HL-60 (cell line): ENCODE data around the gene FBXL7.

ENCODE experiments used
- DNase-seq, 2 experiments: peaks; one replicate each; pipeline ENCODE4 v3.0.0-alpha.2; 2010 to 2020; ENCODE audit warnings: low read depth in 1 of 2, low spot score in 1 of 2
- H3K27ac ChIP-seq: fragments of 250-450 bp; sonication (Bioruptor Pico); replicated peaks from 2 replicates; pipeline ENCODE4 v1.5.1; 2020; ENCODE audit warnings: mild to moderate bottlenecking, moderate library complexity
- H3K27me3 ChIP-seq: fragments of 250-450 bp; sonication (Bioruptor Pico); 2 replicates; pipeline ENCODE4 v1.5.1; 2021; ENCODE audit warnings: mild to moderate bottlenecking, moderate library complexity; ENCODE audit not compliant: insufficient read depth, poor library complexity, severe bottlenecking
- H3K4me3 ChIP-seq: replicated peaks from 2 replicates; pipeline ENCODE4 v1.5.1; 2011; ENCODE audit warnings: mild to moderate bottlenecking, control low read depth, low read length; ENCODE audit not compliant: insufficient read depth
- CTCF ChIP-seq: IDR thresholded peaks from one replicate; pipeline ENCODE4 v1.5.1; 2011; ENCODE audit warnings: low read length, control low read depth, inconsistent platforms; ENCODE audit not compliant: insufficient read depth
- GABPA ChIP-seq: IDR thresholded peaks from 2 replicates; pipeline ENCODE4 v1.6.1; 2012; ENCODE audit warnings: low read depth
- POLR2AphosphoS5 ChIP-seq: IDR thresholded peaks from 2 replicates; pipeline ENCODE4 v1.6.1; 2012; ENCODE audit warnings: low read depth
- SPI1 ChIP-seq: IDR thresholded peaks from 2 replicates; pipeline ENCODE4 v1.6.1; 2012; ENCODE audit warnings: low read depth, mild to moderate bottlenecking, borderline replicate concordance
- TF ChIP-seq, protein P1 (sequence below): IDR thresholded peaks from 2 replicates; pipeline ENCODE4 v1.6.1; 2012; ENCODE audit warnings: low read depth; ENCODE audit not compliant: insufficient replicate concordance

Gene FBXL7

GRCh38 chr5:15753752-15754151, 253.8 kb downstream of the FBXL7 start:
- TF ChIP-seq, protein P1, sequence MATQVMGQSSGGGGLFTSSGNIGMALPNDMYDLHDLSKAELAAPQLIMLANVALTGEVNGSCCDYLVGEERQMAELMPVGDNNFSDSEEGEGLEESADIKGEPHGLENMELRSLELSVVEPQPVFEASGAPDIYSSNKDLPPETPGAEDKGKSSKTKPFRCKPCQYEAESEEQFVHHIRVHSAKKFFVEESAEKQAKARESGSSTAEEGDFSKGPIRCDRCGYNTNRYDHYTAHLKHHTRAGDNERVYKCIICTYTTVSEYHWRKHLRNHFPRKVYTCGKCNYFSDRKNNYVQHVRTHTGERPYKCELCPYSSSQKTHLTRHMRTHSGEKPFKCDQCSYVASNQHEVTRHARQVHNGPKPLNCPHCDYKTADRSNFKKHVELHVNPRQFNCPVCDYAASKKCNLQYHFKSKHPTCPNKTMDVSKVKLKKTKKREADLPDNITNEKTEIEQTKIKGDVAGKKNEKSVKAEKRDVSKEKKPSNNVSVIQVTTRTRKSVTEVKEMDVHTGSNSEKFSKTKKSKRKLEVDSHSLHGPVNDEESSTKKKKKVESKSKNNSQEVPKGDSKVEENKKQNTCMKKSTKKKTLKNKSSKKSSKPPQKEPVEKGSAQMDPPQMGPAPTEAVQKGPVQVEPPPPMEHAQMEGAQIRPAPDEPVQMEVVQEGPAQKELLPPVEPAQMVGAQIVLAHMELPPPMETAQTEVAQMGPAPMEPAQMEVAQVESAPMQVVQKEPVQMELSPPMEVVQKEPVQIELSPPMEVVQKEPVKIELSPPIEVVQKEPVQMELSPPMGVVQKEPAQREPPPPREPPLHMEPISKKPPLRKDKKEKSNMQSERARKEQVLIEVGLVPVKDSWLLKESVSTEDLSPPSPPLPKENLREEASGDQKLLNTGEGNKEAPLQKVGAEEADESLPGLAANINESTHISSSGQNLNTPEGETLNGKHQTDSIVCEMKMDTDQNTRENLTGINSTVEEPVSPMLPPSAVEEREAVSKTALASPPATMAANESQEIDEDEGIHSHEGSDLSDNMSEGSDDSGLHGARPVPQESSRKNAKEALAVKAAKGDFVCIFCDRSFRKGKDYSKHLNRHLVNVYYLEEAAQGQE: no peak
- TF ChIP-seq CTCF: no peak
- no peak for TF ChIP-seq POLR2AphosphoS5
- TF ChIP-seq SPI1: no peak
- TF ChIP-seq GABPA: no peak
- Histone ChIP-seq H3K27me3 (no peaks in the 10 kb centered on the region), H3K27ac (no peak overlapping the region), H3K4me3 (no peak overlapping the region)
- DNase-seq: no peak

DNA sequence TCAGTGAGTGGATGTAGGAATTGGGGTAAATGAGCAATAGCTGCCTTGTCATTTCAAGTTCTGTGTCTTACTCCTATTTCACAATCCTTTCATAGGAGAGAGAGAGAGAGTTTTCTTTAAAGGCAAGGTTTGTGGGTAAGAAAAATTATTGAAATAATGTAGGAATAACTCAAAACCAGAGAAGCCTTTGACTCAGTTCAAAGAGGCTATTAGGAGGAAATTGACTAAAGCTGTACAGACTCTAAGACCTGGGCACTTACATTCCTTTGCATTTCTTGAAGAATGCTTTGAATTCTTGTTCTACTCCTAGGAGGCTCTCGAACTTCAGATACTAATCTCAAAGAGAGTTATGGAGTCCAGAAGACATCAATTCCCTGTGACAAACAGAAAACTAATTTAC, 257.1 kb downstream of the FBXL7 start:
- TF ChIP-seq GABPA (no peak), SPI1 (no peak), POLR2AphosphoS5 (no peak), CTCF (no peak)
- TF ChIP-seq, protein P1: no peak
- DNase-seq: no peak
- no peak overlapping the region for H3K27ac ChIP-seq
- no peaks in the 10 kb centered on the region for H3K27me3 ChIP-seq
- H3K4me3 ChIP-seq: no peak overlapping the region

DNA sequence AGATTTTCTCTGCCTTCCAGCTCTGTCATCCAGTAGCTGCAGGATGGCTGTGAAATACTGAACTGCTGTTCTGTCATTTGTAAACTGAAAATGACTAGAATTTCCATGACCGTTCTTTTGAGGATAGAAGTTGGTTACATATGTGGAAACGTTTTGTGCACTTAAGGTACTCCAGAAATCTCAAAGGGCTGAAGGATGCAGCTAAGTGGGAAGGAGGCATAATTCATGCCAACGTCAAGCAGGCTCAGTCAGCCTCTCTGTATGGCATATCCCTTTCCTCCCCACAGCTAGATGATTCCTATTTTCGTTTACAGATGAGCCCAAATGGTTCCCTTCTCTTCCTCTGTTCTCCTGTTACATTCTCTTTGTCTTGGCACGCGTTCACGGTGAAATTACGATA, 257.6 kb downstream of the FBXL7 start:
- Histone ChIP-seq H3K4me3 (no peak overlapping the region), H3K27ac (no peak overlapping the region), H3K27me3 (no peaks in the 10 kb centered on the region)
- TF ChIP-seq CTCF: no peak
- no peak for TF ChIP-seq POLR2AphosphoS5
- TF ChIP-seq GABPA: no peak
- TF ChIP-seq SPI1: no peak
- TF ChIP-seq, protein P1: no peak
- DNase-seq: no peak
